ENCODE measurements around the gene PLCL2.
A peak's percentile ranks its signal among the peaks of the same experiment; 100 is the strongest.

Gene PLCL2

DNA sequence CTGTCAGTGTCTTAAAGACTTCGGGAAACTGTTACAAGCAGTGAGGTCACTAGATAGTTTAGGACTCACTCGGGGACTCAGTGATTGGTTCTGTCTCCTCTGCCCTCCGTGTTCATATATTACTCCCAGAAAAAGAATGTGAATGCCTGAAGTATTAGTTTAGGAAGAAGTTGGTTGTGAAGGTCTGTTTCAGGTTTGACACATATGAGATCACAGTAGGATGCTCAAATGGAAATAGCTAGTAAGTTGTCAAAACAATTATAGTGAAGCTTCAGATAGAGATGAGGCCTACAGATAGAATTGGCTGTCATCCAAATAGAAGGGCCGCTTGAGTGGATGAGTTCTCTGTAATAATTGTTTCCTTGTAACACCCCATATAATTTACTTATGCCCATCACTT is 172.6 kb downstream of the PLCL2 start:
- Histone ChIP-seq H3K4me1 (ENCODE audit: control insufficient read depth in 1 of 2, insufficient read depth in 1 of 2, low read depth in 1 of 2, low read length in 1 of 2) (no peaks in the 10 kb centered on the region), H3K36me3 (peaks cover 31% of the 10 kb centered on the region), H3K27me3 (no peaks in the 10 kb centered on the region)

GRCh38 chr3:17059989-17060550 is 175.3 kb downstream of the PLCL2 start:
- TF ChIP-seq, protein P1, sequence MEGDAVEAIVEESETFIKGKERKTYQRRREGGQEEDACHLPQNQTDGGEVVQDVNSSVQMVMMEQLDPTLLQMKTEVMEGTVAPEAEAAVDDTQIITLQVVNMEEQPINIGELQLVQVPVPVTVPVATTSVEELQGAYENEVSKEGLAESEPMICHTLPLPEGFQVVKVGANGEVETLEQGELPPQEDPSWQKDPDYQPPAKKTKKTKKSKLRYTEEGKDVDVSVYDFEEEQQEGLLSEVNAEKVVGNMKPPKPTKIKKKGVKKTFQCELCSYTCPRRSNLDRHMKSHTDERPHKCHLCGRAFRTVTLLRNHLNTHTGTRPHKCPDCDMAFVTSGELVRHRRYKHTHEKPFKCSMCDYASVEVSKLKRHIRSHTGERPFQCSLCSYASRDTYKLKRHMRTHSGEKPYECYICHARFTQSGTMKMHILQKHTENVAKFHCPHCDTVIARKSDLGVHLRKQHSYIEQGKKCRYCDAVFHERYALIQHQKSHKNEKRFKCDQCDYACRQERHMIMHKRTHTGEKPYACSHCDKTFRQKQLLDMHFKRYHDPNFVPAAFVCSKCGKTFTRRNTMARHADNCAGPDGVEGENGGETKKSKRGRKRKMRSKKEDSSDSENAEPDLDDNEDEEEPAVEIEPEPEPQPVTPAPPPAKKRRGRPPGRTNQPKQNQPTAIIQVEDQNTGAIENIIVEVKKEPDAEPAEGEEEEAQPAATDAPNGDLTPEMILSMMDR (IDR thresholded peaks at IDR 0.05) = no peak
- peaks cover 36% of the 10 kb centered on the region for H3K36me3 ChIP-seq
- H3K4me3 ChIP-seq (ENCODE audit: low read depth in 1 of 2, low read length in 1 of 2) = no peak overlapping the region

More for the DNA sequence above, 172.6 kb downstream of the PLCL2 start:
- no peak overlapping the region for H3K4me3 ChIP-seq (ENCODE audit: low read depth in 1 of 2, low read length in 1 of 2)
- H3K27ac ChIP-seq = no peak overlapping the region
- TF ChIP-seq, protein P1 (IDR thresholded peaks at IDR 0.05) = no peak
- no peaks in the 10 kb centered on the region for H3K9me3 ChIP-seq

DNA sequence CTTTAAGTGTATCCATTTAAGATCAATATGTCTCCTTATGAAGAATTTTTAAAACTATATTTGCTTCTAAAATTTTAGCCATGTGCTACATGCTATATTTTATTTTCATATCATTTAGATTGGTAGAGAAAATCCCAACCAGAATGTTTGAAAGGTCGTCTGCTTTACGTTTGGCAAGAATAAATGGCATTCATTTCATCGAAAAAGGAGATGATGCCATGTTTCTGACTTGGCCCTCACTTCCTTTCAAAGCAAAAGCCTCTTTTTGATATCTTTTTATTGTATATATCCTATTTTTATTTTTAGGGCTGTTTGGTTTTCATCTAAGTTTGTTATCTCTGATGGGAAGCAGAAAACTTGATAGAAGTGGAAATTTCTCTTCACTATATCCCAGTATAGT is 176.2 kb downstream of the PLCL2 start:
- Histone ChIP-seq H3K4me3 (ENCODE audit: low read depth in 1 of 2, low read length in 1 of 2) (no peak overlapping the region), H3K4me1 (ENCODE audit: control insufficient read depth in 1 of 2, insufficient read depth in 1 of 2, low read depth in 1 of 2, low read length in 1 of 2) (no peaks in the 10 kb centered on the region), H3K27me3 (no peaks in the 10 kb centered on the region), H3K27ac (no peak overlapping the region), H3K9me3 (no peaks in the 10 kb centered on the region), H3K36me3 (peaks cover 27% of the 10 kb centered on the region)
- TF ChIP-seq, protein P1 (IDR thresholded peaks at IDR 0.05) = no peak

More at GRCh38 chr3:17059989-17060550, 175.3 kb downstream of the PLCL2 start:
- Histone ChIP-seq H3K27ac (no peak overlapping the region), H3K27me3 (no peaks in the 10 kb centered on the region), H3K4me1 (ENCODE audit: control insufficient read depth in 1 of 2, insufficient read depth in 1 of 2, low read depth in 1 of 2, low read length in 1 of 2) (no peaks in the 10 kb centered on the region), H3K9me3 (no peaks in the 10 kb centered on the region)

- Histone ChIP-seq H3K4me1 (ENCODE audit: control insufficient read depth in 1 of 2, insufficient read depth in 1 of 2, low read depth in 1 of 2, low read length in 1 of 2) (no peaks in the 10 kb centered on the region), H3K27ac (no peak overlapping the region), H3K36me3 (peaks cover 28% of the 10 kb centered on the region), H3K9me3 (no peaks in the 10 kb centered on the region), H3K4me3 (ENCODE audit: low read depth in 1 of 2, low read length in 1 of 2) (no peak overlapping the region), H3K27me3 (no peaks in the 10 kb centered on the region)
- TF ChIP-seq, protein P1 (IDR thresholded peaks at IDR 0.05) = no peak
Measured at GRCh38 chr3:17062736-17063135, 178.0 kb downstream of the PLCL2 start.

DNA sequence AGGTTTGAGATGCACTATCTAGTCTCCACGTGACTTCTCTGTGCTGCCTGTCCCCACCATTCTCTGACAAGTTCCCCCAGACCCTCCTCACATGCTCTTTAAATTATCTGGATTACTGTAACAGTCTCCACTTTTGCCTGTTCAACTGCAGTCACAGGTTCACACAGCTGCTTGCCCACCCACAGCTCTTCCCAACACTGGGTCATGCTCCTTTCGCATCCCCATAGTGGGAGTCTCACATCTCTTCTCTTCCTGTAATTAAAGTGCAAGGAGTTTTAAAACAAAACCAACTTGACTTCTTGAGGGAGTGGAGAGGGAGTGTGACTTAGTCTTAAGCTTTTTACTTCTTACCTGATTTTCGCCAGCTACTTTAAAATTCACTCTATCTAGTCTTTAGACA is 178.8 kb downstream of the PLCL2 start:
- Histone ChIP-seq H3K27ac (peak overlapping the region; percentile 12), H3K4me3 (ENCODE audit: low read depth in 1 of 2, low read length in 1 of 2) (no peak overlapping the region), H3K36me3 (peaks cover 33% of the 10 kb centered on the region), H3K4me1 (ENCODE audit: control insufficient read depth in 1 of 2, insufficient read depth in 1 of 2, low read depth in 1 of 2, low read length in 1 of 2) (no peaks in the 10 kb centered on the region), H3K27me3 (no peaks in the 10 kb centered on the region), H3K9me3 (no peaks in the 10 kb centered on the region)
- TF ChIP-seq, protein P1 (IDR thresholded peaks at IDR 0.05) = no peak

Data from neutrophil (primary cell).